Measurements from ENCODE around the gene CACNA2D1. TPM values are rescaled to one million over a fixed set of nuclear protein-coding genes. Genes with fewer than 3 reads are reported as not detected.

The CACNA2D1 gene
- total RNA-seq, 1 donor from 2014 or later, result 116 TPM

GRCh38 chr7:81990395-81990794, 453.2 kb downstream of the CACNA2D1 start:
- Histone ChIP-seq H3K27ac (ENCODE audit: low read depth, low read length) (no peak overlapping the region), H3K9ac (ENCODE audit: low read depth in 1 of 3, low read length in 3 of 3) (no peak overlapping the region), H3K36me3 (ENCODE audit: control insufficient read depth in 3 of 3, insufficient read depth in 3 of 3, low read length in 3 of 3) (peaks cover 13 to 18% (median 15%) of the 10 kb centered on the region in 3 donors), H3K9me3 (ENCODE audit: control insufficient read depth in 3 of 3, low read length in 3 of 3) (no peaks in the 10 kb centered on the region), H3K27me3 (ENCODE audit: control insufficient read depth in 3 of 3, insufficient read depth in 3 of 3, low read length in 3 of 3) (no peaks in the 10 kb centered on the region), H3K4me1 (ENCODE audit: control insufficient read depth in 3 of 3, insufficient read depth in 3 of 3, low read length in 3 of 3) (no peaks in the 10 kb centered on the region), H3K4me3 (ENCODE audit: low read length in 3 of 3) (no peak overlapping the region)

- Histone ChIP-seq H3K4me3 (ENCODE audit: low read length in 3 of 3) (no peak overlapping the region), H3K9me3 (ENCODE audit: control insufficient read depth in 3 of 3, low read length in 3 of 3) (no peaks in the 10 kb centered on the region), H3K9ac (ENCODE audit: low read depth in 1 of 3, low read length in 3 of 3) (no peak overlapping the region), H3K27ac (ENCODE audit: low read depth, low read length) (no peak overlapping the region), H3K27me3 (ENCODE audit: control insufficient read depth in 3 of 3, insufficient read depth in 3 of 3, low read length in 3 of 3) (no peaks in the 10 kb centered on the region), H3K36me3 (ENCODE audit: control insufficient read depth in 3 of 3, insufficient read depth in 3 of 3, low read length in 3 of 3) (peaks cover 15 to 26% (median 16%) of the 10 kb centered on the region in 3 donors), H3K4me1 (ENCODE audit: control insufficient read depth in 3 of 3, insufficient read depth in 3 of 3, low read length in 3 of 3) (no peaks in the 10 kb centered on the region)
Measured at GRCh38 chr7:81986723-81987470, 456.7 kb downstream of the CACNA2D1 start.

GRCh38 chr7:81983406-81983805, 460.2 kb downstream of the CACNA2D1 start:
- Histone ChIP-seq H3K4me3 (ENCODE audit: low read length in 3 of 3) (no peak overlapping the region), H3K9ac (ENCODE audit: low read depth in 1 of 3, low read length in 3 of 3) (no peak overlapping the region), H3K36me3 (ENCODE audit: control insufficient read depth in 3 of 3, insufficient read depth in 3 of 3, low read length in 3 of 3) (peaks cover 6 to 28% (median 14%) of the 10 kb centered on the region in 3 donors), H3K9me3 (ENCODE audit: control insufficient read depth in 3 of 3, low read length in 3 of 3) (no peaks in the 10 kb centered on the region), H3K4me1 (ENCODE audit: control insufficient read depth in 3 of 3, insufficient read depth in 3 of 3, low read length in 3 of 3) (no peaks in the 10 kb centered on the region), H3K27ac (ENCODE audit: low read depth, low read length) (no peak overlapping the region), H3K27me3 (ENCODE audit: control insufficient read depth in 3 of 3, insufficient read depth in 3 of 3, low read length in 3 of 3) (no peaks in the 10 kb centered on the region)

GRCh38 chr7:81973117-81973516, 470.5 kb downstream of the CACNA2D1 start:
- Histone ChIP-seq H3K9me3 (ENCODE audit: control insufficient read depth in 3 of 3, low read length in 3 of 3) (no peaks in the 10 kb centered on the region), H3K4me1 (ENCODE audit: control insufficient read depth in 3 of 3, insufficient read depth in 3 of 3, low read length in 3 of 3) (no peaks in the 10 kb centered on the region), H3K27me3 (ENCODE audit: control insufficient read depth in 3 of 3, insufficient read depth in 3 of 3, low read length in 3 of 3) (no peaks in the 10 kb centered on the region), H3K4me3 (ENCODE audit: low read length in 3 of 3) (no peak overlapping the region), H3K27ac (ENCODE audit: low read depth, low read length) (no peak overlapping the region), H3K9ac (ENCODE audit: low read depth in 1 of 3, low read length in 3 of 3) (no peak overlapping the region), H3K36me3 (ENCODE audit: control insufficient read depth in 3 of 3, insufficient read depth in 3 of 3, low read length in 3 of 3) (peaks cover 4 to 8% (median 8%) of the 10 kb centered on the region in 3 donors)

- H3K9me3 ChIP-seq (ENCODE audit: control insufficient read depth in 3 of 3, low read length in 3 of 3), result no peaks in the 10 kb centered on the region
- H3K4me3 ChIP-seq (ENCODE audit: low read length in 3 of 3), result no peak overlapping the region
- H3K27me3 ChIP-seq (ENCODE audit: control insufficient read depth in 3 of 3, insufficient read depth in 3 of 3, low read length in 3 of 3), result no peaks in the 10 kb centered on the region
- H3K36me3 ChIP-seq (ENCODE audit: control insufficient read depth in 3 of 3, insufficient read depth in 3 of 3, low read length in 3 of 3), result peaks cover 0 to 6% (median 3%) of the 10 kb centered on the region in 3 donors
- H3K9ac ChIP-seq (ENCODE audit: low read depth in 1 of 3, low read length in 3 of 3), result no peak overlapping the region
- H3K27ac ChIP-seq (ENCODE audit: low read depth, low read length), result no peak overlapping the region
- peaks cover 0 to 8% (median 2%) of the 10 kb centered on the region in 3 donors for H3K4me1 ChIP-seq (ENCODE audit: control insufficient read depth in 3 of 3, insufficient read depth in 3 of 3, low read length in 3 of 3)
Measured at GRCh38 chr7:81960026-81960425, 483.6 kb downstream of the CACNA2D1 start.

GRCh38 chr7:81957517-81957916, 486.1 kb downstream of the CACNA2D1 start:
- Histone ChIP-seq H3K9ac (ENCODE audit: low read depth in 1 of 3, low read length in 3 of 3) (no peak overlapping the region), H3K4me1 (ENCODE audit: control insufficient read depth in 3 of 3, insufficient read depth in 3 of 3, low read length in 3 of 3) (peaks cover 0 to 8% (median 2%) of the 10 kb centered on the region in 3 donors), H3K27ac (ENCODE audit: low read depth, low read length) (peak overlapping the region; percentile 33), H3K4me3 (ENCODE audit: low read length in 3 of 3) (no peak overlapping the region), H3K36me3 (ENCODE audit: control insufficient read depth in 3 of 3, insufficient read depth in 3 of 3, low read length in 3 of 3) (peaks cover 0 to 4% (median 3%) of the 10 kb centered on the region in 3 donors), H3K27me3 (ENCODE audit: control insufficient read depth in 3 of 3, insufficient read depth in 3 of 3, low read length in 3 of 3) (no peaks in the 10 kb centered on the region), H3K9me3 (ENCODE audit: control insufficient read depth in 3 of 3, low read length in 3 of 3) (no peaks in the 10 kb centered on the region)

GRCh38 chr7:81956520-81956919, 487.1 kb downstream of the CACNA2D1 start:
- Histone ChIP-seq H3K27me3 (ENCODE audit: control insufficient read depth in 3 of 3, insufficient read depth in 3 of 3, low read length in 3 of 3) (no peaks in the 10 kb centered on the region), H3K9me3 (ENCODE audit: control insufficient read depth in 3 of 3, low read length in 3 of 3) (no peaks in the 10 kb centered on the region), H3K36me3 (ENCODE audit: control insufficient read depth in 3 of 3, insufficient read depth in 3 of 3, low read length in 3 of 3) (peaks cover 0 to 4% (median 3%) of the 10 kb centered on the region in 3 donors), H3K27ac (ENCODE audit: low read depth, low read length) (no peak overlapping the region), H3K4me3 (ENCODE audit: low read length in 3 of 3) (no peak overlapping the region), H3K9ac (ENCODE audit: low read depth in 1 of 3, low read length in 3 of 3) (no peak overlapping the region), H3K4me1 (ENCODE audit: control insufficient read depth in 3 of 3, insufficient read depth in 3 of 3, low read length in 3 of 3) (peaks cover 0 to 8% (median 2%) of the 10 kb centered on the region in 3 donors)

- peaks cover 0 to 7% (median 3%) of the 10 kb centered on the region in 3 donors for H3K36me3 ChIP-seq (ENCODE audit: control insufficient read depth in 3 of 3, insufficient read depth in 3 of 3, low read length in 3 of 3)
- no peak overlapping the region for H3K27ac ChIP-seq (ENCODE audit: low read depth, low read length)
- no peak overlapping the region for H3K9ac ChIP-seq (ENCODE audit: low read depth in 1 of 3, low read length in 3 of 3)
- H3K9me3 ChIP-seq (ENCODE audit: control insufficient read depth in 3 of 3, low read length in 3 of 3), result no peaks in the 10 kb centered on the region
- H3K4me1 ChIP-seq (ENCODE audit: control insufficient read depth in 3 of 3, insufficient read depth in 3 of 3, low read length in 3 of 3), result no peaks in the 10 kb centered on the region
- H3K4me3 ChIP-seq (ENCODE audit: low read length in 3 of 3), result no peak overlapping the region
- H3K27me3 ChIP-seq (ENCODE audit: control insufficient read depth in 3 of 3, insufficient read depth in 3 of 3, low read length in 3 of 3), result no peaks in the 10 kb centered on the region
Measured at GRCh38 chr7:81949306-81949705, 494.3 kb downstream of the CACNA2D1 start.

GRCh38 chr7:81944058-81944457, 499.5 kb downstream of the CACNA2D1 start:
- Histone ChIP-seq H3K36me3 (ENCODE audit: control insufficient read depth in 3 of 3, insufficient read depth in 3 of 3, low read length in 3 of 3) (no peaks in the 10 kb centered on the region), H3K9ac (ENCODE audit: low read depth in 1 of 3, low read length in 3 of 3) (no peak overlapping the region), H3K27me3 (ENCODE audit: control insufficient read depth in 3 of 3, insufficient read depth in 3 of 3, low read length in 3 of 3) (no peaks in the 10 kb centered on the region), H3K4me3 (ENCODE audit: low read length in 3 of 3) (no peak overlapping the region), H3K9me3 (ENCODE audit: control insufficient read depth in 3 of 3, low read length in 3 of 3) (no peaks in the 10 kb centered on the region), H3K27ac (ENCODE audit: low read depth, low read length) (no peak overlapping the region), H3K4me1 (ENCODE audit: control insufficient read depth in 3 of 3, insufficient read depth in 3 of 3, low read length in 3 of 3) (no peaks in the 10 kb centered on the region)

- H3K9me3 ChIP-seq (ENCODE audit: control insufficient read depth in 3 of 3, low read length in 3 of 3), result no peaks in the 10 kb centered on the region
- no peak overlapping the region for H3K27ac ChIP-seq (ENCODE audit: low read depth, low read length)
- no peaks in the 10 kb centered on the region for H3K36me3 ChIP-seq (ENCODE audit: control insufficient read depth in 3 of 3, insufficient read depth in 3 of 3, low read length in 3 of 3)
- H3K4me3 ChIP-seq (ENCODE audit: low read length in 3 of 3), result no peak overlapping the region
- H3K27me3 ChIP-seq (ENCODE audit: control insufficient read depth in 3 of 3, insufficient read depth in 3 of 3, low read length in 3 of 3), result no peaks in the 10 kb centered on the region
- H3K9ac ChIP-seq (ENCODE audit: low read depth in 1 of 3, low read length in 3 of 3), result no peak overlapping the region
- H3K4me1 ChIP-seq (ENCODE audit: control insufficient read depth in 3 of 3, insufficient read depth in 3 of 3, low read length in 3 of 3), result no peaks in the 10 kb centered on the region
Measured at GRCh38 chr7:81937091-81937490, 506.5 kb downstream of the CACNA2D1 start.
